Hematopoietic multipotent progenitor cell treated with erythropoietin and hydrocortisone succinate and interleukin-3 and kit ligand, for 8 days (in vitro differentiated cells): ENCODE measurements around the gene DCDC1.
A peak's percentile ranks its signal among the peaks of the same experiment; 100 is the strongest.

ENCODE experiments used
- DNase-seq: peaks from one replicate; pipeline ENCODE4 v3.0.0-alpha.2; 2015

The DCDC1 gene

DNA sequence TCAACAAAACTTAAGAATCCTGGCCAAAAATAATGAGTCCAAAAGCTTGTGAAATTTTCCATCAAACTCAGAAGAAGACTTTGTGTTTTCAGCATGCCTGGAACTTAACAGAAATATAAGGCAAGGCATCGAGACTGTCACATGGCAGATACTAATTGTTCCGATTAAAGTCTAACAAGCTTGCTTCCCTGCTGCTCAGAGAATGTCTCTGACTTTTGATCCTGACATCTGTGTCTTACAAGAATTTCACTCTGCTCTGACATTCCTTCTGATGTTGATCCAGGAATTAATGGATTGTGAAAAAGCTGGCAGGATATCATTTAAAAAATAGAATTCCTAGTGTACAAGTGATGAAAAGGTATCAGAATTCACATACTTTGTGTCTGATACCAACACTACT is 170.2 kb downstream of the DCDC1 start:
- DNase-seq, result no peak

DNA sequence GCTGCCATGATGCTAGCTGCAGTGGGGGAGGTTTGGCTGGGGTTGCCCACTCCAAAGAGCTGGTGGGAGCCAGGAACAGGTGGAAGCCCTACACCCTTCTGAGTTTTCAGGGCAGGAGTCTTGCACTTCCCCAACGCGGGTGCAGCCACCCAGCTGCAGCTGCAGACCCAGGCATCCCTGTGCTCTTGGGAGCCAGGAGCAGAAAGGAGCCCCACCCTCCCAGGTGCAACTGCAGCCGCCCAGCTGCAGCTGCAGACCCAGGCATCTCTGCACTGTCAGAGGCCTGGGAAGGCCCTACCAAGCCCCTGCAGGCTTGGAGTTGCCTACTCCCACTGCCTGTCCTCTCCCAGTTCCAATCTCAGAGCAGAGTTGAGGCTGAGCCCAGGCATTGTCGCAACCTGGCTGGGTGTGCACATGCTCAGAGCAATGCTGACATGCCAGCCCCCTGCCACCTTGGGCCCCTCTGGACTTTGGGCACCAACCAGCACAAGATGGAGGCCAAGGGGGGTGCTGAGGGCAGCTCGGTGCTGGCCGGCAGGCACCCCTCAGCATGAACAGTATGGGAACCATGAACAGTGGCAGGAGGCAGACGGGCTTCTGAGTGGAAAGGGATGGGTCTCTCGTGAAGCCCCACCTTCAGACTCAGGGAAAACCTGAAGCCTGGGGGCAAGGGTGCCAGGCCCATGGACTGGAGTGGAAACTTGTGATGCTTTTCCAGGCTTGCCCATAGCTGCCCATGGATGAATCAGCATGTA is 195.4 kb downstream of the DCDC1 start:
- no peak for DNase-seq

DNA sequence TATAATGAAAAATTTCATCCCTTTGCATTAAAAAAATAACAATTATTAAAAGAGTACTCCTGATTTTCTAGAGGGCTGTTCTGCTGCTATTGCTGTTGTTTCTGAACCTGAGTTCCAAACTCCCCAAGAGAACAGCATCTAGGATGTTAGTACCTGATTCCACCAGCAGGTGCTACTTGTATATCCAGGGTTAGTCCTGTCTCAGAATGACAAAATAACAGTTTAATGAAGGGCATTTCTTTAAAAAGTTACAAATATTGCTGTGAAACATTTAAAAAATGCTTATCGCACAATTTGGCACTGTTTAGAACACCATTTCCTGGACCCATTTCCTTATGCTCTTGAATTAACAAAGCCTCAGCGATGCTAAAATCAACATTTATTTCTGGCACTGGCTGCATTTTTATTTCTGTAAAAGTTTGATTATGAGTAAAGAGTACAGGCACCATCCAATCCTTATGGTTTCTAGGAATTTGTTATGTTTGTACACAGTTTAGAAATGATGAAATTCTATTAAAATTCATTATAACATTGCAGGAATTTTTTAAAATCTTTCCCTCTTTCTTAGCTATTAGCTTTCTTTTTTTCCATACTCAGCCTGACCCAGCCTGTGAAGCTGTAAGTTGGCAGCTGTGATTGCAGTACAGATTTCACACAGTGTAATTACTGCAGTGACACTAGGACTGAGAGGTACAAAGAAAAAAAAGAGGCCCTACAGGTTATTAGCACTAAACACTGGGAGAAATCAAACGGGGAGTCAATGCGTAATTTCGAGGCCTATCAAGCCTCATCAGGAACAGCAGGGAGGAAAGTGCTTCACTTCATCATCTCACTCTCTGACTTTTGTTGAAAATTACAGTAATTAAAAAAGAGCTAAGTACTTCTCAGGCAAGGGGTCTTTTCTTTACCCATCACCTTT is 208.8 kb downstream of the DCDC1 start:
- peak; percentile 5 for DNase-seq

DNA sequence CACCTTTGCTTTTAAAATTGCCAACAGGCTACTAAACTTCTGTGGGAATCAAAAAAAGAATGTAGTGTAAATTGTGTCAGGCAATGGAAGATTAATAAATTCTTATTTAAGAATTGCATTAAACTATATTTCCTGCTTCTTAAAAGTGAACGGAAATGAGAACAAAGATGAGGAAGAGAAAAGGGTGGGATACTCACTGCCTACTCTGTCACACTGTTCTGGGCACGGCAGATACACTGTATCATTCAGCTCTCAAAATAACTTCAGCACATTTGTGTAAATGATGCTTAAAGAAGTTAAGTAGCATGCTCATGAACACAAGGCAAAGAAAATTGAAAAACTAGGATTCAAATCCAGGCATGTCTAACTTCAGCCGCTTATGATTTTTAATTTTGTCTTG is 218.7 kb downstream of the DCDC1 start:
- DNase-seq, result no peak

DNA sequence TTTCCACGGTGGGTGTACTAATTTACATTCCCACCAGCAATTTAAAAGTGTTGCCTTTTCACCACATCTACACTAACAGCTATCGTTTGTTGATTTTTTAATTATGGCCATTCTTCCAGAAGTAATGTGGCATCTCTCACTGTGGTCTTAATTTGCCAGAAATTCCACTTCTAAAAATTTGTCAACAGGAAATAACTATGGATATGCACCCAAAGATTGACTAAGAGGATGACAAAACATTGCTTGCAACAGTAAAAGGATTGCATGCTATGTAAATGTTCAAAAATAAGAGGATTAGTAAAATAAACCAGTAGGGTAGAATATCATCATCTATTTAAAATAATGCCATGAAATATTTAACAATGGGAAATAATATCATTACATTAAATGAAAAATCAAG is 219.5 kb downstream of the DCDC1 start:
- no peak for DNase-seq

DNA sequence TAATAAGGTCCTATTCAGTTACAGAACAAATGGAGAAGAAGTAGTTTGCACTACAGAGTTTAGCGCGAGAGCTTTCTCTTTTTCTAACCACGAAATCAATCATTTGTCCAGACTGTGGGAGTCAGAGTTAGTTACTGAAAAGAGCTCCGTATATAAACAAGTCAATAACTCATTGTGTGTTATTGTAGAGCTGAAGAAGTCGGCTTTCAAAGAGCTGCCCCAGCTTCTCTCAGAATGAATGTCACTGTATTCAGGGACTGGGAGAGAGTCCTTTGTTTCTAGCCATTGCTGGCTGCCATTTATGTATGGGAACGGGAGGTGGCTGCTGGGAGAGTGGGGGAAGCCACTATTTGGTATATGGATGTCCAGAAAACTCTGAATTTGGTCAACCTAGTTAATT is 227.8 kb downstream of the DCDC1 start:
- no peak for DNase-seq

DNA sequence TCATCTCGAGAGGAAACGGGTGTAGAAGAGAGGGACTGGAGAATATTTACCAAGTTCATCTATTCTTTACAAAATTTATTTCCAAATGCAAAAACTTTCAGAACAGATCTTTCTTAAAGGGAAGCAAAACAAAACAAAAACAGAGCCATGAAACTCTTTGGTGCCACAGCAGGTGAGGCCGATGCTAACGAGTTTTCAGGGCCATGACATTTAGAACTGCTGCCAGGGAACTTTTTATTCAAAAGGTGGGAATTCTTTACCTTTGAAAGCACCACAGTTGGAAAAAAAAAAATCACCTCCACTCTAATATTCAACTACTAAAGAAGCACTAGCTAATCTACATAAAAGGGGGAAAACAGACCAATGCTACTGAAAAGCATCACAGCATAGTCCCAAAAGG is 230.1 kb downstream of the DCDC1 start:
- no peak for DNase-seq

DNA sequence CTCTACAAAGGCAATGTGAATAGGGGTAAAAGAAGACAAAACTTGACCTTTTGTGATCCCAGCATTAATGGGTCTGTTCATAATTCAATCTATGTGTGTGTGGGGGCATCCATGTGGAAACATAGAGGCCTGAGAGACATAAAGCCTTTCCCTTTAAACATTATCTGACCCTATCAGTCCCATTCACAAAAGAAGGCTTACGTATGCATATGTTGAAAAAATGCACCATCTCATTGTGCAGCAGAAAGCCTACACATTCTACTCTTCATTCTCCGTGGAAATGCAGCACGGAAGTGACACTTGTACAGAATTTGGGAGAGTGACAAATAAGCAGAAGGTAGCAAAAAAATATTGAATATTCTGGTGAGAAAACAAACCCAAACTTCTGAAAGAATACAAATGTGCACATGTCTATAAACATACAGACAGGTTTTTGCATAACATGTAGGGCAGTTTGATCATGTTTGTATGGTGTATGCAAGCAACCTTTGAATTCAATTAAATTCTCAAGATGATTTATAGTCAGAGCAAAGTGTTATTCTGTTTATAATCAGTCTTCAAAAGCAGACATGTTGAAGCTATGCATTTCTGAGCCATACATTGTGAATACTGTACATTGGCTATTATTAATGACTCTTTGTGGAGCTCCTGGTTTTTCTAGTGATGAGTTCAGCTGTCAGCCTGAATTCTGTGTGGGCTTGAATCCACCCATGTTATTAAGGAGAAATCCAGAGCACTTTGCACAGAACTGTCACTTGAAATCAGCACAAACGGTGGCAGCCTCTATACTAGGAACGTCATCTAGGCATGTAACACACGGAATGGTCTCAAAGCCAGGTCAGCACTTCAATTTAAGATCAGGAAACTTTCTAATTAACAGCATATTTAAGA is 236.8 kb downstream of the DCDC1 start:
- no peak for DNase-seq

DNA sequence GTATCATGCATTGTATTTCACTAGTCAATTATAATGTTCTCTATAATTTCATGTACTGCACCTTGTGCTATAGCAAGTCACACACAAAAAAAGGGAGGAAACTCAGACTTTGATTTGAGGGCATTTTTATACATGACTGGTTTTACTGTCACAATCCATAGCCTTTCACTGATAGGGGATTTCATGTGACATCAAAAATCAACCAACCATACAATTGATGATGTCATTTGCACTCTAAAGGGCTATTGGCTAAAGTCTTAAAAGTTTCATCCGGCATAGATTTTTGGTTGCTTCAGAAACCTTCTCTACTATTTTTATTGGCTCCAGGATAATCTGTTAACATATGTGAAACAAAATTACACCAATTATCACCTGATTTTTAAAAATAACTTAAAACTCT is 237.8 kb downstream of the DCDC1 start:
- DNase-seq, result no peak

DNA sequence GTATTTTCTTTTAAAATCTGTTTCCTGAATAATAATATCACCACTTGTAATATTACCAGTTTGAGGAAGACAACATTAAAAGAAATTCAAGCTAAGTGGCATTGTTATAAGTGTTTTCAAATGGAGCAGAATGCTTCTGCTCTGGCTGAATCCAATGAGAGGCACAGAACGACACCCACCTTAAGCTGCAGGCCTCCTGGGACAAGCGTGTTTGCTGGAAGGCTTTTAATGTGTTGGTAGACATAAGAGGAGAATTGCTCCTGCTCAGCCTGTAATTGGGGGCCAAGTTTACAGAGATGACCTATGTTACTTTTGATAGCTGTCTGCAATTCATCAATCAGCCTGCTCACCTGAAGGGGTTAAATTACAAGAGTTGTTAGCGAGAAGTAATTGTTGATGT is 242.2 kb downstream of the DCDC1 start:
- no peak for DNase-seq

DNA sequence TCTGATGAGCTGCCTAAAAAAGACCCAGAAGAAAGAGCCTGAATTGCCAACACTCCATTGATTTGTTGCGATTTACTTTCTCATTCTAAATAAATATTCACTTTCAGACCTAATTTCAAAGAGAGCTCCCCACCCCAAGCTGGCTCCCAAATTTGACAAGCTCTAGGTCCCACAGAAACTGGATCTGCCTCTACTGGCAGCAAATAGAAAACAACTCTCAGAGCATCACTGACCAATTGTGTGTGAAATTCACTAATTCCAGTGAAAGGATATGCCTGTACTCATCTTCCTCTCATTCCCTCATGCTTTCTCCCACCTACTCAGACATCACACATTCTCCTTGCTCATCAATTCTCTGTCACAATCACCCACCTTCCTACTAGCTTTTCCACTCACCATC is 249.1 kb downstream of the DCDC1 start:
- no peak for DNase-seq

DNA sequence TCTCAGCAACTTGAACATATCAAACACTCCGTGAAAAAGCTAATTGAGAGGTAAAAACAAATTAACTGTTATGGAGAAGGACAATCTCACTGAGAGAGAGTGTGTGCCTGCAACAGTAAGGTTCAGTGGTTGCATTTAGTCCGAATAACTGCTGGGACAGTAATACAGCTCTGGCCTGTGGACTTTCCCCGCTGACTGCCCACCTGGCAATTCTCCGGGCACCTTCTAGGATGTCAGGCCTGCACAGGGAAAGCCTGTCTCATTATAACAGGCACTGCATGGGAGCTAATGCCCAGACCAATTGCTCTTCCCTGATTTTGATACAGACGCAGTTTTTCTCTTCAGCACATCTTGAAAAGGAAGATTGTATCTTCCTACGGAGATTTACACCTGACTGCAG is 251.0 kb downstream of the DCDC1 start:
- DNase-seq, result no peak

DNA sequence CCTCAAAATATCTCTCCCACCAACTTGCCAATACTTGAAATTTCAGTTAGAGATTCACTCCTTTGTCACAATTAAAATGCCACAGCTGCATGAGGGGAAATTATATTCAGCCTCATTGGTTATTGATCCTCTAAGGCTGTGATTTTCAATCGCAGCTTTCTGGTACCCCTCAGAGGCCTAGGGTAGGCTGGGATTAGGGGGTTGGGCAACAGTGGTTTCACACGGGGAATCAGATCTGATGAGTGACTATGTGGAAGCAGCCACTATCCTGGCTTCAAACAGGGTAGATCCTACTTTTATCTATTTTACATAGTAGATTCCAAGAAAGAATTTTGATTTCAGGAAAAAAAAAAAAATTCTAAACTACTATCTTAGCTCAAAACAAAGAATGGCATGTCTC is 252.5 kb downstream of the DCDC1 start:
- DNase-seq, result no peak

DNA sequence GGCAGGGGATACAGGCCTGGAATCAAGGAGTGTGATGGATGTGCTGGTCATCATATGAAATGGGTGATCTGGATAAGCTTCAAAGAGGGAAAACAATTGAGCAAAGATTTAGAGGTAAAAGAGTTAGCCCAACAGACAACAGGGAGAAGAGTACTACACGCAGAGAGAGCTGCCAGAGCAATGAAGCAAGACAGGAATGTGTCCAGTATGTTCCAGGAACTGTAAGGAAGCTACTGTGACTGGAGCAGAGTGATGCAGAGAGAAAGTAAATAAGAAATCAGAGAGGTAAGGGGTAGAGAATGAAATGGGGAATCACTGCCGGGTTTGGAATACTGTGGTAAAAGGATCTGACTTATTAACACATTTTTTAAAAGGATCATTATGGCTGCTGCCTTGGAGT is 255.1 kb downstream of the DCDC1 start:
- DNase-seq, result no peak

DNA sequence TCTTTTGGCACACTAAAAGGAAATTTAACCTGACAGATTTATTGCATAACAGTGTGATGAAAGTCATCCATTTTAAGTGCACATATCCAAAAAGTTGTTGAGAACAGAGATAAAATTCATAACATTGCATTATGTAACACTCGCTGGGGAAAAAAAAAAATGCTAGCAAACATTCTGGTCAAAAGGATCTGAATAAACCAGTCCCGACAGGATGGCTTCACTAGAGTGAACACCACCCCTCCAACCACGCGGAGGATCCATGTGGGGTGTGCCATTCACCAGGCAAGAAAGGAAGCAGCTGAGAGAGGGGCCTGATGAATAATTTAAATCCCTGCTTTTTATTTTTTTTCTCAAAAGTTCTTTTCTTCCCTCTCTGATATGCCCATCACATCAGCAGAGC is 258.7 kb downstream of the DCDC1 start:
- no peak for DNase-seq

DNA sequence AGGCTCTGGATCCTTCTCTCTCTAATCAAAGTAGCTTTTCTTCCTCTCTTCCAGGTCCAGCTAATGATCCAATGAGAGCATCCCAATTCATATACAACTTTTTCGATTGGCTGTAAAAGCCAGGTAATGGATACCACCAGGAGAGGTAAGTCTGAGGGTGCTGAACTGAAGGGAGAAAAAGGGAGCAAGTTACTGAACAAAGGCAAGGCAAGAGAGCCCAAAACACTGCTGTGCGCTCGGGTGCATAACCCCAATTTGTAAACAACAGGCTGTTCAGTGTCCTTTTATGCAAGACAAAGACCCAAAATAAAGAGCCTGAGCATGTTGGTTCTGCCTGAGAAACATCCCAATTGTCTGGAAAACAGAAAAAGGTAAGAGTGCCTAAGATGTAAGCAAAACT is 260.1 kb downstream of the DCDC1 start:
- DNase-seq, result no peak

DNA sequence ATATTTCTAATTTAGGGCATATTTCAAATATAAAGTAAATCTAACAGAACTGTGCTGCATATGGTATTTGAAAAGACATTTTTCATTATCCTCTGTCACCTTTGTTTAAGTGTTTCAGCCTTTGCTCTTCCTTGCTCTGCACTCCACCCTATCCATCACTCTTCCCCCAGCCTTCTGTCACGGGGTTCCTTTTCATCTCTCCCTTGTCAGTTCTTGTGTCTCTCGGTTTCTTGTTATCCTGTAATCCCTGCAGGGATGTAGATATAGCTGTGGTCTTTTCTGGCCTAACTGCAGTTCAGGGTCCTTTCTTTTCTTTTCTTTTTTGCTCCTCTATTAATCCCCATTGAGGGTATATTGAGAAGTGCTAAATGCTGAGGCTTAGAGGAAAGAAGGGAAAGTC is 261.9 kb downstream of the DCDC1 start:
- no peak for DNase-seq

DNA sequence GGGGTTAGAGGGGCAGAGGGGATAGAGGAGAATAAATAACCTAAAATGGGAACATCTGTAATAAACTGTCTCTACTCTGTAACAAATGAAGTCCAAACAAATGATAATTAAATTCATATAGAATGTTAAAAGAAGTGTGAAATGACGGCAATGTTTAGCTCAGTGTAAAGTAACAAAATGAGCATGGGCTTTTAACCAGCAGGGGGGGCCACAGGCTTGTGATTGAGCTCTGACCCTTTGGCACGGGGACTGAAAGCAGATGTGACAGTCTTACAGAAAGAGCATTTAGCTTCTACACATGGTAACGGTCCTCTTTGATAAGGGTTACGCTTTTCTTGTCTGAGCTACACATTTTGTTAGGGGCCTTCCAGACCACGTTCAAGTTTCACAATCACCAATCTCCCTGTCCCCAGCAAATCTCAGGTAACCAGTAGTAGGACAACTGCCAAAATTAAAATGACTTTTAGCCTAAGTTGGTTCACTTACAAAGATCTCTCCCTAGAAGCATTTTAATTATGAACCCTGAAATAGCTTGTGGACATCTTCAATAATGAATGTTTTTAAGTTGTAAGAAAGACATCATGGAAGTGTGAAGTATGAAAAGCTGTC is 262.5 kb downstream of the DCDC1 start:
- DNase-seq, result peak; percentile 63

DNA sequence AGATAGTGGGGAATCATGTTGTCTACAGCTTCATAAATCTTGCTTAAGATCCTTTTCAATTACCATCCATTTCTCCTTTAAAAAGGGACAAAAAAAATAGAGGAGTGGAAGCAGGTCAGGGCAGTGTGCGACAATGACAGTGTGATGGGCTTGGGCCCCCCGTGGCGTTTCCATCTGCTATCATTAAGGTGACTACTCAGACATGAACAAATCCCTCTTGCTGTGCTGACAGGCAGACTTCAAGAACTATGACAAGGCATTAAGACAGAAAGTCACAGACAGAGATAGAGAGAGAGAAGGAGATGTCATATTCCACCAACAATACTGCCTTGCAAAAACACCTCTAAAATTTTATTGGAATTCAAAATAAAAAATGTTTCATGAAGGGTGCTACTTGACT is 263.2 kb downstream of the DCDC1 start:
- DNase-seq, result no peak

DNA sequence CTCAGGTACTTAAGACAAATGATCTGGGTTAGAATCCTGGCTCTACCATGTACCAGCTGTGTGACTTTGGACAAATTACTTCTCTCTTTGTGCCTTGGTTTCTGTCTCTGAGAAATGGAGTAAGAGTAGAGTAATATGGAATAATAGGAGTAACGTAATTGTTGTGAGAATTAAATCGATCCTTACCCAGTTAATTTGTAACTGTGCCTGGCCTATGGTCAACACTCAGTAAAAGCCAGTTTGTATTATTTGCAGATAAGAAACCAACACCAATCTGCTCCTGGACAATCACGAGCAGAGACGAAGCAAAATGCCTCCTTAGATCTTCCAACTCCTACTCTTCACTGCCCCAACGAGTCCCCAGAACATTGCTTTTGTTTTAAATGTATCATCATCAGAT is 266.7 kb downstream of the DCDC1 start:
- DNase-seq, result no peak

DNA sequence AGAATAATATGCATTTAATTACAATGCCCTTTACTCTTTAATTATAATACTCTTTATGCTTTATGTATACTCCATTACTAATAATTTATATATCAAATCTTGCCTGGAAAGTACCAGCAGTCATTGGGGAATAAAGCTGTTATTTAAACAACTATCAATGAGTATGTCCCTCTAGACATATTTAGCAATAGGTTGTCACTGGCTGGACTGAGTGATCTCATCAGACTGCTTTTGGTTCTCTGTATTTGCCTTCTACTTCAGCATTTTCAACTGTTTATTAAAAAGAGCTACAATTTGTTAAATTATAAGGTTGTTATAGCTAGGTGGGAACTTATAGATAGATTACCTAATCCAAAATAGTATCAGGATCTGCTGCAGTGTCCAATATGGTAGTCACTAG is 267.2 kb downstream of the DCDC1 start:
- no peak for DNase-seq

DNA sequence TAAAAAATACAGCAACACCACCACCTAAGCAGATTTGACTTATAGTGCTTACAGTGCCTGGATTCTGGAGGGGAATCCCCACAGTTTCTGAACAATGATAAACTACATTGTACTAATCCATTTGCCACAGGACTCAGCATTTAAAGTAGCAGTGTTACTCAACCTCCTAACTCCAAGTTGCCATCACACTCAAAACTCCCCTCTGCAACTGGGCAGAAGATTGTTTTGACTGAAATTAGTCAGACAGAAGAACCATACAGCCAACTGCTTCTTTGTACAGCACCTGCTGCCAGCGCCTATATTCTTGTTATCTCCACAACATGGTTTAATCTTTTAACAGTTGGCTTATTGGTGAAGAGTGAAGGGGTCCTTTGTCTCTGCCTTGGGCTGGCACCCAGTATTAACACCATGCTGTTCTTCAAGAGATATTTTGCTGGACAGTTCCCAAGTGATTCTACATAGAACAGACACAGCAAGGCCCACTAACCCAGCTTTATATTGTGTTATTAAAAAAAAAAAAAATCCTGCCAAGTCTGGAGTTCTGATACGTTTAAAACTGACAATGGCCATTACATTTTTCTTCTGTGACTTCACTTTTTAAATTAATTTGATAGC is 273.2 kb downstream of the DCDC1 start:
- no peak for DNase-seq
